ENCODE measurements around the gene ANXA10. TPM values are rescaled to one million over a fixed set of nuclear protein-coding genes. Genes with fewer than 3 reads are reported as not detected.
"Not testable (repeated sequence)": the region's sequence is repeated elsewhere in the genome, so short reads cannot be mapped to it uniquely, and the experiment has no call there.

Gene ANXA10
- polyA plus RNA-seq, 1 of the 3 experiments (the other 2 are of a cell fraction) = 0.23 TPM

DNA sequence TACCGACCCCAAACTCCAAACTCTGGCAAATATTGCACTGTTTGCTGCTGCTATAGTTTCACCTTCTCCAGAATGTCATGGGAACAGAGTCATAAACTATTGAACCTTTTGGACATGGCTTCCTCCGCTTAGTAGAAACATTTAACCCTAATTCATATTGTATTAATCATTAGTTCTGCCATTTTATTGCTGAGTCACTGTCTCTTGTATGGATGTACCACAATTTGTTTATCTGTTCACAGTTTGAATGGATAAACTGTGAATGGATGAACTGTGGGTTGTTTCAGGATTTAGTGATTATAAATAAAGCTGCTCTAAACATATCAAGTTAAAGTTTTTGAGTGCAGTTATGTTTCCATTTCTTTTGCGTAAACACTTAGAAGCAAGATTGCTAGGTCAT lies 10.1 kb downstream of the ANXA10 start (continued):
- TF ChIP-seq NFIC (IDR thresholded peaks at IDR 0.05; ENCODE audit: borderline replicate concordance) (no peak), FOSL2 (IDR thresholded peaks at IDR 0.05; ENCODE audit: borderline replicate concordance, low read depth) (no peak), CHD2 (IDR thresholded peaks at IDR 0.05; ENCODE audit: low read length, partially characterized antibody) (no peak), EZH2phosphoT487 (IDR thresholded peaks at IDR 0.05; ENCODE audit: borderline replicate concordance, low read depth) (no peak), GATA2 (CRISPR knock-in tag; IDR thresholded peaks at IDR 0.05) (no peak), GABPA (IDR thresholded peaks at IDR 0.05; ENCODE audit: low read depth) (no peak)
- TF ChIP-seq, protein P1, sequence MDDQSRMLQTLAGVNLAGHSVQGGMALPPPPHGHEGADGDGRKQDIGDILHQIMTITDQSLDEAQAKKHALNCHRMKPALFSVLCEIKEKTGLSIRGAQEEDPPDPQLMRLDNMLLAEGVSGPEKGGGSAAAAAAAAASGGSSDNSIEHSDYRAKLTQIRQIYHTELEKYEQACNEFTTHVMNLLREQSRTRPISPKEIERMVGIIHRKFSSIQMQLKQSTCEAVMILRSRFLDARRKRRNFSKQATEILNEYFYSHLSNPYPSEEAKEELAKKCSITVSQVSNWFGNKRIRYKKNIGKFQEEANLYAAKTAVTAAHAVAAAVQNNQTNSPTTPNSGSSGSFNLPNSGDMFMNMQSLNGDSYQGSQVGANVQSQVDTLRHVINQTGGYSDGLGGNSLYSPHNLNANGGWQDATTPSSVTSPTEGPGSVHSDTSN (IDR thresholded peaks at IDR 0.05) = no peak

- Histone ChIP-seq H3K36me3 (replicated peaks in 1 of 2; ENCODE audit: control insufficient read depth in 1 of 2, insufficient read depth in 2 of 2, low read length in 1 of 2) (no peaks in the 10 kb centered on the region), H4K20me1 (ENCODE audit: insufficient read depth) (no peaks in the 10 kb centered on the region), H3K27ac (ENCODE audit: low read depth in 2 of 2, low read length in 1 of 2) (no peak overlapping the region), H3K4me2 (no peak overlapping the region), H3K79me2 (ENCODE audit: insufficient read depth) (no peaks in the 10 kb centered on the region), H3K9me2 (no peaks in the 10 kb centered on the region), H3K9me3 (no peaks in the 10 kb centered on the region), H3K4me3 (ENCODE audit: low read depth in 2 of 2, low read length in 1 of 2) (no peak overlapping the region), H2AFZ (ENCODE audit: low read depth) (no peak overlapping the region), H3K27me3 (ENCODE audit: insufficient read depth) (no peaks in the 10 kb centered on the region), H3F3A (replicated peaks; ENCODE audit: insufficient read depth) (peaks cover 2% of the 10 kb centered on the region), H3K9ac (no peak overlapping the region), H3K4me1 (ENCODE audit: control insufficient read depth in 1 of 2, insufficient read depth in 2 of 2, low read depth in 1 of 2, low read length in 1 of 2) (no peaks in the 10 kb centered on the region)
- DNase-seq = no peak
- ChIA-PET POLR2A (no interaction called here), CTCF (interaction anchor here (1.7 kb wide), 1 partner anchor 44 kb away, joined by 4 read pairs; no protein-coding TSS in a partner anchor)
- no peak for TF ChIP-seq GABPA (IDR thresholded peaks at IDR 0.05; ENCODE audit: low read depth)
- no peak for TF ChIP-seq RAD21 (IDR thresholded peaks at IDR 0.05; ENCODE audit: low read length)
These were observed 17.2 kb downstream of the ANXA10 start for GRCh38 chr4:168109527-168109926.

DNA sequence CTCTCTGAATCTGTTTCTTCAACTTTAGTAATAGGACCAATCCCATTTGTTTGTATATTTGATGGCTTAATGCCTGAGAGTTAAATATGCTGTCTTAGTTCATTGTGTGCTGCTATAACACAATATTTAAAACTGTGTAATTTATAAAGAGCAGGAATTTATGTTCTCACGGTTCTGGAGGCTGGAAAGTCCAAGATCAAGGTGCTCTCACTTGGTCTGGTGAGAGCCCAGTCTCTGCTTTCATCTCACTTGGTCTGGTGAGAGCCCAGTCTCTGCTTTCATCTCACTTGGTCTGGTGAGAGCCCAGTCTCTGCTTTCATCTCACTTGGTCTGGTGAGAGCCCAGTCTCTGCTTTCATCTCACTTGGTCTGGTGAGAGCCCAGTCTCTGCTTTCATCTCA lies 20.7 kb downstream of the ANXA10 start:
- DNase-seq; H3K4me2 ChIP-seq; H3K27ac ChIP-seq (ENCODE audit: low read depth in 2 of 2, low read length in 1 of 2); H2AFZ ChIP-seq (ENCODE audit: low read depth); POLR2A ChIA-PET; H3K9me2 ChIP-seq; H3F3A ChIP-seq (replicated peaks; ENCODE audit: insufficient read depth); H3K9me3 ChIP-seq; CTCF ChIA-PET; H4K20me1 ChIP-seq (ENCODE audit: insufficient read depth); H3K4me3 ChIP-seq (ENCODE audit: low read depth in 2 of 2, low read length in 1 of 2); H3K27me3 ChIP-seq (ENCODE audit: insufficient read depth); H3K36me3 ChIP-seq (replicated peaks in 1 of 2; ENCODE audit: control insufficient read depth in 1 of 2, insufficient read depth in 2 of 2, low read length in 1 of 2); H3K4me1 ChIP-seq (ENCODE audit: control insufficient read depth in 1 of 2, insufficient read depth in 2 of 2, low read depth in 1 of 2, low read length in 1 of 2); H3K9ac ChIP-seq; H3K79me2 ChIP-seq (ENCODE audit: insufficient read depth): not testable (repeated sequence)
- WGBS (ENCODE audit: low lambda C conversion rate) = 0% methylated on average over 1 of the region's 1 CpG

DNA sequence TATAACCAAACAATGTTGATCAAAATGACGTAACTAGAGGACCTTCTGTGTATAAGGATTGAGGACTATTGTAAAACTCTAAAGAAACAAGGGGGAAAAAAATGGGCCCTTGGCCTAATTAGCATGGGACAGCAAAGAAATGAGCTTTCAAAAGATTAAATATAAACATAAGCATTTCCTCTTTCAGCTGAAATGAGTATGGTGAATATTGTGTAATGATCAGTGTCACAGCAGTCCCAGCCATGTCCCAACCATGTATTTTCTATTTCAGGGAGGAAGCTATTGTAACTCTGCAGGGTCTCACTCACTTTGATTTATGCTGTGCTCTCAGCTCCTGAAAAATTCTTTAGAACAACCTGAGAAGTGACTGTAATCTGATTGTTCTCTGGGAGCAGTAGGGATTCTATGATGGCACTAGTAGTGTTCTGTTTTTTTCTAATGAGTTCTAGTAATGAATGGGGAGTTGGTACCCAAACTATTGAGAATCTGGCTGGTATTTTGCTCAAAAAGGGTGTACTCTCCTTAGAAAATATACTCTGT lies 25.8 kb downstream of the ANXA10 start:
- Histone ChIP-seq H4K20me1 (ENCODE audit: insufficient read depth) (no peaks in the 10 kb centered on the region), H3F3A (replicated peaks; ENCODE audit: insufficient read depth) (no peaks in the 10 kb centered on the region), H3K4me1 (ENCODE audit: control insufficient read depth in 1 of 2, insufficient read depth in 2 of 2, low read depth in 1 of 2, low read length in 1 of 2) (no peaks in the 10 kb centered on the region), H3K36me3 (replicated peaks in 1 of 2; ENCODE audit: control insufficient read depth in 1 of 2, insufficient read depth in 2 of 2, low read length in 1 of 2) (no peaks in the 10 kb centered on the region), H3K27ac (ENCODE audit: low read depth in 2 of 2, low read length in 1 of 2) (no peak overlapping the region), H3K4me3 (ENCODE audit: low read depth in 2 of 2, low read length in 1 of 2) (no peak overlapping the region), H3K9me2 (no peaks in the 10 kb centered on the region), H3K79me2 (ENCODE audit: insufficient read depth) (no peaks in the 10 kb centered on the region), H3K4me2 (no peak overlapping the region), H3K27me3 (ENCODE audit: insufficient read depth) (no peaks in the 10 kb centered on the region), H2AFZ (ENCODE audit: low read depth) (no peak overlapping the region), H3K9me3 (no peaks in the 10 kb centered on the region), H3K9ac (no peak overlapping the region)
- ChIA-PET CTCF (no interaction called here), POLR2A (no interaction called here)
- TF ChIP-seq MEF2A (IDR thresholded peaks at IDR 0.05; ENCODE audit: borderline replicate concordance, low read depth) = no peak
- no peak for TF ChIP-seq EP300 (IDR thresholded peaks at IDR 0.05; ENCODE audit: borderline replicate concordance in 1 of 2, low read depth in 1 of 2, low read length in 1 of 2)
- TF ChIP-seq RCOR1 (IDR thresholded peaks at IDR 0.05; ENCODE audit: low read length) = no peak
- TF ChIP-seq FOSL2 (IDR thresholded peaks at IDR 0.05; ENCODE audit: borderline replicate concordance, low read depth) = no peak
- TF ChIP-seq, protein P2, sequence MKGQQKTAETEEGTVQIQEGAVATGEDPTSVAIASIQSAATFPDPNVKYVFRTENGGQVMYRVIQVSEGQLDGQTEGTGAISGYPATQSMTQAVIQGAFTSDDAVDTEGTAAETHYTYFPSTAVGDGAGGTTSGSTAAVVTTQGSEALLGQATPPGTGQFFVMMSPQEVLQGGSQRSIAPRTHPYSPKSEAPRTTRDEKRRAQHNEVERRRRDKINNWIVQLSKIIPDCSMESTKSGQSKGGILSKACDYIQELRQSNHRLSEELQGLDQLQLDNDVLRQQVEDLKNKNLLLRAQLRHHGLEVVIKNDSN (IDR thresholded peaks at IDR 0.05; ENCODE audit: borderline replicate concordance, low read depth) = no peak
- TF ChIP-seq EZH2phosphoT487 (IDR thresholded peaks at IDR 0.05; ENCODE audit: borderline replicate concordance, low read depth) = no peak
- no peak for TF ChIP-seq RXRA (IDR thresholded peaks at IDR 0.05; ENCODE audit: borderline replicate concordance, low read depth)
- TF ChIP-seq SIN3A (IDR thresholded peaks at IDR 0.05; ENCODE audit: borderline replicate concordance, low read depth, low read length) = no peak
- TF ChIP-seq MXI1 (IDR thresholded peaks at IDR 0.05; ENCODE audit: low read depth, low read length) = no peak
- TF ChIP-seq GATA2 (CRISPR knock-in tag; IDR thresholded peaks at IDR 0.05) = no peak
- TF ChIP-seq TEAD4 (IDR thresholded peaks at IDR 0.05; ENCODE audit: borderline replicate concordance, insufficient read depth) = no peak
- TF ChIP-seq, protein P3, sequence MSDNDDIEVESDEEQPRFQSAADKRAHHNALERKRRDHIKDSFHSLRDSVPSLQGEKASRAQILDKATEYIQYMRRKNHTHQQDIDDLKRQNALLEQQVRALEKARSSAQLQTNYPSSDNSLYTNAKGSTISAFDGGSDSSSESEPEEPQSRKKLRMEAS (IDR thresholded peaks at IDR 0.05; ENCODE audit: low read depth) = no peak
- no peak for TF ChIP-seq RAD21 (IDR thresholded peaks at IDR 0.05; ENCODE audit: low read length)
- TF ChIP-seq RFX5 (IDR thresholded peaks at IDR 0.05; ENCODE audit: low read length) = no peak
- no peak for DNase-seq
- WGBS (ENCODE audit: low lambda C conversion rate) = 90% methylated on average over 1 of the region's 1 CpG
